Mesenchymal stem cell (in vitro differentiated cells and primary cell): ENCODE measurements around the gene CCDC18.
"Not testable (repeated sequence)": the region's sequence is repeated elsewhere in the genome, so short reads cannot be mapped to it uniquely, and the experiment has no call there.

Experiments
- DNase-seq: peaks from one replicate; pipeline ENCODE4 v3.0.0-alpha.2; 2013
- H2AFZ ChIP-seq: one replicate; pipeline ENCODE4 v1.6.1; 2013; ENCODE audit warnings: low read depth, mild to moderate bottlenecking, control low read depth, inconsistent platforms, low read length, moderate library complexity
- H2AK5ac ChIP-seq: 2 replicates; pipeline ENCODE4 v1.6.1; 2013; ENCODE audit warnings: low read length, moderate library complexity, mild to moderate bottlenecking, inconsistent platforms; ENCODE audit not compliant: severe bottlenecking
- H2BK120ac ChIP-seq: one replicate; pipeline ENCODE4 v1.6.1; 2013; ENCODE audit warnings: low read depth, mild to moderate bottlenecking, inconsistent platforms, low read length, moderate library complexity
- H2BK12ac ChIP-seq, 2 experiments: one replicate each; pipeline ENCODE4 v1.6.1; 2013; ENCODE audit warnings: inconsistent platforms in 2 of 2, low read length in 2 of 2, mild to moderate bottlenecking in 2 of 2, moderate library complexity in 2 of 2, control low read depth in 1 of 2
- H2BK15ac ChIP-seq: one replicate; pipeline ENCODE4 v1.6.1; 2013; ENCODE audit warnings: mild to moderate bottlenecking, low read depth, inconsistent platforms; ENCODE audit not compliant: poor library complexity, severe bottlenecking
- H2BK5ac ChIP-seq: 2 replicates; pipeline ENCODE4 v1.6.1; 2013; ENCODE audit warnings: low read depth, mild to moderate bottlenecking, low read length, control low read depth, inconsistent platforms; ENCODE audit not compliant: poor library complexity, severe bottlenecking
- H3K14ac ChIP-seq, 2 experiments: one replicate each; pipeline ENCODE4 v1.6.1; 2013; ENCODE audit warnings: inconsistent platforms in 2 of 2, low read length in 2 of 2, control low read depth in 1 of 2, mild to moderate bottlenecking in 1 of 2, moderate library complexity in 1 of 2
- H3K18ac ChIP-seq, 2 experiments: one replicate each; pipeline ENCODE4 v1.6.1; 2013; ENCODE audit warnings: inconsistent platforms in 2 of 2, low read length in 2 of 2, control low read depth in 1 of 2, low read depth in 1 of 2, mild to moderate bottlenecking in 1 of 2
- H3K23ac ChIP-seq, 2 experiments: one replicate each; pipeline ENCODE4 v1.6.1; 2013; ENCODE audit warnings: inconsistent platforms in 2 of 2, low read length in 2 of 2, mild to moderate bottlenecking in 2 of 2, moderate library complexity in 2 of 2, control low read depth in 1 of 2
- H3K27ac ChIP-seq: 2 replicates; pipeline ENCODE4 v1.5.1; 2013; ENCODE audit warnings: mild to moderate bottlenecking, moderate library complexity, low read length, control low read depth, inconsistent platforms; ENCODE audit not compliant: poor library complexity, severe bottlenecking
- H3K27me3 ChIP-seq, 2 experiments: 2 replicates each; pipeline versions ENCODE4 v1.6.1 to v1.7.0; 2013; ENCODE audit warnings: low read length in 2 of 2, mild to moderate bottlenecking in 2 of 2, moderate library complexity in 2 of 2, control low read depth in 1 of 2, inconsistent platforms in 1 of 2; ENCODE audit not compliant: control insufficient read depth in 1 of 2, insufficient read depth in 1 of 2
- H3K36me3 ChIP-seq, 2 experiments: 2 replicates each; pipeline versions ENCODE4 v1.6.1 to v1.7.0; 2013; ENCODE audit warnings: low read length in 2 of 2, control low read depth in 1 of 2, inconsistent platforms in 1 of 2, low read depth in 1 of 2, mild to moderate bottlenecking in 1 of 2; ENCODE audit not compliant: insufficient read depth in 2 of 2, control insufficient read depth in 1 of 2
- H3K4ac ChIP-seq, 2 experiments: one replicate each; pipeline ENCODE4 v1.6.1; 2013; ENCODE audit warnings: inconsistent platforms in 2 of 2, low read length in 2 of 2, mild to moderate bottlenecking in 2 of 2, moderate library complexity in 2 of 2, control low read depth in 1 of 2, low read depth in 1 of 2
- H3K4me1 ChIP-seq: 2 replicates; pipeline ENCODE4 v1.6.1; 2013; ENCODE audit warnings: low read depth, low read length, control low read depth; ENCODE audit not compliant: control insufficient read depth, insufficient read depth
- H3K4me2 ChIP-seq: 2 replicates; pipeline ENCODE4 v1.6.1; 2013; ENCODE audit warnings: low read length, mild to moderate bottlenecking, inconsistent platforms; ENCODE audit not compliant: poor library complexity, severe bottlenecking
- H3K4me3 ChIP-seq, 2 experiments: 2 replicates each; pipeline versions ENCODE4 v1.5.1 to v1.7.0; 2013; ENCODE audit warnings: low read length in 2 of 2, mild to moderate bottlenecking in 2 of 2, control low read depth in 1 of 2, low read depth in 1 of 2; ENCODE audit not compliant: insufficient read depth in 1 of 2
- H3K79me1 ChIP-seq: replicated peaks from 2 replicates; pipeline ENCODE4 v1.6.1; 2013; ENCODE audit warnings: mild to moderate bottlenecking, control low read depth, low read length, inconsistent platforms; ENCODE audit not compliant: poor library complexity, severe bottlenecking
- H3K9ac ChIP-seq: 2 replicates; pipeline ENCODE4 v1.7.0; 2013; ENCODE audit warnings: mild to moderate bottlenecking, low read length, moderate library complexity
- H3K9me3 ChIP-seq: 2 replicates; pipeline ENCODE4 v1.7.0; 2013; ENCODE audit warnings: mild to moderate bottlenecking, low read length; ENCODE audit not compliant: control insufficient read depth
- H4K8ac ChIP-seq: one replicate; pipeline ENCODE4 v1.6.1; 2013; ENCODE audit warnings: inconsistent platforms, mild to moderate bottlenecking, low read length, moderate library complexity
- H4K91ac ChIP-seq: one replicate; pipeline ENCODE4 v1.6.1; 2013; ENCODE audit warnings: mild to moderate bottlenecking, low read length, inconsistent platforms
- WGBS: methylation state at CpG from one replicate; pipeline ENCODE4 v1.1.7; 2013; ENCODE audit warnings: mixed read lengths; 5-methylcytosine and 5-hydroxymethylcytosine counted together

The CCDC18 gene

GRCh38 chr1:93239863-93240262 is 59.3 kb downstream of the CCDC18 start:
- no peak for DNase-seq
- no peak overlapping the region for H3K4me2 ChIP-seq
- whole genome bisulfite sequencing, result 100% methylated on average over 2 of the region's 3 CpGs

GRCh38 chr1:93243233-93243632 is 62.7 kb downstream of the CCDC18 start:
- H3K27me3 ChIP-seq, H3K4ac ChIP-seq, H3K4me2 ChIP-seq, H2AFZ ChIP-seq, DNase-seq, H2BK5ac ChIP-seq, H3K18ac ChIP-seq, H3K27ac ChIP-seq, H2AK5ac ChIP-seq, H2BK120ac ChIP-seq, H2BK15ac ChIP-seq, H3K14ac ChIP-seq, H4K91ac ChIP-seq, H3K79me1 ChIP-seq, H3K4me3 ChIP-seq, H2BK12ac ChIP-seq, H3K9ac ChIP-seq, H4K8ac ChIP-seq, H3K23ac ChIP-seq, H3K4me1 ChIP-seq: not testable (repeated sequence)
- 96% methylated on average over 3 of the region's 3 CpGs for WGBS
- peaks cover 16% of the 10 kb centered on the region for H3K9me3 ChIP-seq
- H3K36me3 ChIP-seq, result peaks cover 5 to 45% of the 10 kb centered on the region in 2 experiments

More at GRCh38 chr1:93239863-93240262, 59.3 kb downstream of the CCDC18 start:
- H2BK15ac ChIP-seq, result no peak overlapping the region
- no peaks in the 10 kb centered on the region for H3K27me3 ChIP-seq
- no peak overlapping the region for H3K27ac ChIP-seq
- no peak overlapping the region for H2BK5ac ChIP-seq
- H3K79me1 ChIP-seq, result peaks cover 2% of the 10 kb centered on the region
- no peak overlapping the region for H3K4me3 ChIP-seq
- no peak overlapping the region for H3K14ac ChIP-seq
- no peak overlapping the region for H4K91ac ChIP-seq
- no peak overlapping the region for H2BK12ac ChIP-seq
- H3K23ac ChIP-seq, result no peak overlapping the region
- no peak overlapping the region for H2BK120ac ChIP-seq
- H3K9ac ChIP-seq, result no peak overlapping the region
- H3K9me3 ChIP-seq, result peaks cover 16% of the 10 kb centered on the region
- no peak overlapping the region for H3K4ac ChIP-seq
- H3K4me1 ChIP-seq, result no peaks in the 10 kb centered on the region
- H4K8ac ChIP-seq, result no peak overlapping the region
- H3K18ac ChIP-seq, result no peak overlapping the region
- no peak overlapping the region for H2AK5ac ChIP-seq
- H2AFZ ChIP-seq, result no peak overlapping the region
- peaks cover 5 to 62% of the 10 kb centered on the region in 2 experiments for H3K36me3 ChIP-seq

GRCh38 chr1:93244298-93245069 is 64.0 kb downstream of the CCDC18 start:
- H3K79me1 ChIP-seq, result peaks cover 4% of the 10 kb centered on the region
- no peaks in the 10 kb centered on the region for H3K27me3 ChIP-seq

GRCh38 chr1:93251966-93252365 is 71.4 kb downstream of the CCDC18 start:
- WGBS, result 100% methylated on average over 1 of the region's 1 CpG
- H3K36me3 ChIP-seq, result peaks cover 3 to 17% of the 10 kb centered on the region in 2 experiments
- no peak overlapping the region for H2BK120ac ChIP-seq
- no peak overlapping the region for H2AFZ ChIP-seq
- H3K4me3 ChIP-seq, result no peak overlapping the region
- H3K79me1 ChIP-seq, result peaks cover 16% of the 10 kb centered on the region
- no peak overlapping the region for H3K9ac ChIP-seq
- H2BK15ac ChIP-seq, result no peak overlapping the region
- no peak overlapping the region for H3K18ac ChIP-seq
- peaks cover 18% of the 10 kb centered on the region for H3K9me3 ChIP-seq
- no peak overlapping the region for H4K8ac ChIP-seq
- H3K14ac ChIP-seq, result no peak overlapping the region
- no peak overlapping the region for H3K4me2 ChIP-seq
- H3K23ac ChIP-seq, result no peak overlapping the region
- H2BK5ac ChIP-seq, result no peak overlapping the region
- H4K91ac ChIP-seq, result no peak overlapping the region
- H3K4ac ChIP-seq, result no peak overlapping the region
- no peak overlapping the region for H3K27ac ChIP-seq
- H2AK5ac ChIP-seq, result no peak overlapping the region
- H2BK12ac ChIP-seq, result no peak overlapping the region
- H3K4me1 ChIP-seq, result peaks cover 7% of the 10 kb centered on the region
- H3K27me3 ChIP-seq, result no peaks in the 10 kb centered on the region
- no peak for DNase-seq

More at GRCh38 chr1:93244298-93245069, 64.0 kb downstream of the CCDC18 start:
- no peak overlapping the region for H3K9ac ChIP-seq
- no peak overlapping the region for H2AFZ ChIP-seq
- H3K4me2 ChIP-seq, result no peak overlapping the region
- H3K36me3 ChIP-seq, result peaks cover 5 to 43% of the 10 kb centered on the region in 2 experiments
- H3K14ac ChIP-seq, result no peak overlapping the region
- no CpG with 5 or more reads among the region's 1 CpG for WGBS
- H2AK5ac ChIP-seq, result no peak overlapping the region
- no peak overlapping the region for H3K4me3 ChIP-seq
- H3K27ac ChIP-seq, result no peak overlapping the region
- H3K9me3 ChIP-seq, result peaks cover 16% of the 10 kb centered on the region
- H4K91ac ChIP-seq, result no peak overlapping the region
- H2BK12ac ChIP-seq, result no peak overlapping the region
- H3K4me1 ChIP-seq, result no peaks in the 10 kb centered on the region
- H3K4ac ChIP-seq, result no peak overlapping the region
- no peak overlapping the region for H2BK5ac ChIP-seq
- no peak overlapping the region for H3K18ac ChIP-seq
- no peak overlapping the region for H4K8ac ChIP-seq
- H2BK15ac ChIP-seq, result no peak overlapping the region
- DNase-seq, result no peak
- no peak overlapping the region for H3K23ac ChIP-seq
- no peak overlapping the region for H2BK120ac ChIP-seq
